A549 (cell line): ENCODE results near the gene BCAP31. TPM values are rescaled to one million over a fixed set of nuclear protein-coding genes. Genes with fewer than 3 reads are reported as not detected.

ENCODE experiments used
- ATAC-seq, 2 experiments: fragments of 200-7000 bp in 1 of 2; fragments of >200 bp in 1 of 2; cut with Nextera tagmentation in 1 of 2; cut with Tn5 transposase in 1 of 2; 3 replicates each; pipeline versions ENCODE4 v1.8.0 to v1.9.1; 2018 to 2020; ENCODE audit warnings: mild to moderate bottlenecking in 1 of 2, moderate library complexity in 1 of 2
- CTCF ChIA-PET: fragments of 300-600 bp; sonication (Branson Sonifier 250); formaldehyde crosslinking; extraction: SDS; loops from one replicate; lab custom pipeline; 2021; ENCODE audit warnings: antibody characterized with exemption, inconsistent platforms; lab: Yijun Ruan, JAX
- POLR2A ChIA-PET: fragments of 350-600 bp; formaldehyde crosslinking; extraction: SDS; loops from one replicate; lab custom pipeline; 2021; ENCODE audit warnings: antibody characterized with exemption, inconsistent platforms; lab: Yijun Ruan, JAX
- DNase-seq, 2 experiments: peaks; one replicate each; pipeline versions ENCODE4 v3.0.0 to v3.0.0-alpha.2; 2011 to 2016; ENCODE audit warnings: low read depth in 1 of 2, low spot score in 1 of 2
- FAIRE-seq: peaks from 2 replicates; lab custom pipeline; 2011; peaks lifted over from hg19 to GRCh38; lab: Jason Lieb, UNC
- H3K27ac ChIP-seq, 2 experiments: fragments of >200 bp; sonication (Bioruptor Twin); formaldehyde crosslinking; 3 replicates each; pipeline ENCODE4 v1.5.1; 2016 to 2017
- H3K4me1 ChIP-seq: fragments of >200 bp; sonication (Bioruptor Twin); formaldehyde crosslinking; 3 replicates; pipeline ENCODE4 v1.6.1; 2016
- H3K4me2 ChIP-seq: fragments of >200 bp; sonication (Bioruptor Twin); formaldehyde crosslinking; 3 replicates; pipeline ENCODE4 v1.6.1; 2016
- H3K4me3 ChIP-seq: fragments of >200 bp; sonication (Bioruptor Twin); formaldehyde crosslinking; 3 replicates; pipeline ENCODE4 v1.5.1; 2016
- H3K9me3 ChIP-seq: fragments of >200 bp; sonication (Bioruptor Twin); formaldehyde crosslinking; 3 replicates; pipeline ENCODE4 v1.6.1; 2016
- BHLHE40 ChIP-seq: IDR thresholded peaks from 2 replicates; pipeline ENCODE4 v1.6.1; 2012; ENCODE audit warnings: low read depth, low read length, inconsistent platforms
- EHF ChIP-seq: fragments of 250-450 bp; sonication (Bioruptor Pico); IDR thresholded peaks from 2 replicates; pipeline ENCODE4 v1.5.0; 2020; ENCODE audit warnings: mild to moderate bottlenecking
- EP300 ChIP-seq, 2 experiments: fragments of >200 bp; sonication (Bioruptor Twin); formaldehyde crosslinking; IDR thresholded peaks; 2 replicates in 1 of 2; 3 replicates in 1 of 2; pipeline ENCODE4 v1.6.1; 2016 to 2017
- FOSB ChIP-seq: fragments of 250-450 bp; sonication (Bioruptor Pico); IDR thresholded peaks from 2 replicates; pipeline ENCODE4 v1.5.0; 2020; ENCODE audit warnings: mild to moderate bottlenecking, moderate library complexity
- FOXS1 ChIP-seq: fragments of 250-450 bp; sonication (Bioruptor Pico); IDR thresholded peaks from 2 replicates; pipeline ENCODE4 v1.5.0; 2020; ENCODE audit warnings: mild to moderate bottlenecking, moderate library complexity
- GATA3 ChIP-seq: IDR thresholded peaks from 2 replicates; pipeline ENCODE4 v1.6.1; 2012; ENCODE audit warnings: borderline replicate concordance
- HEYL ChIP-seq: fragments of 250-450 bp; sonication (Bioruptor Pico); IDR thresholded peaks from 2 replicates; pipeline ENCODE4 v1.8.0; 2021; ENCODE audit warnings: mild to moderate bottlenecking, moderate library complexity
- HOXA7 ChIP-seq: fragments of 250-450 bp; sonication (Bioruptor Pico); IDR thresholded peaks from 2 replicates; pipeline ENCODE4 v1.5.0; 2020; ENCODE audit warnings: mild to moderate bottlenecking, moderate library complexity
- HOXB5 ChIP-seq: fragments of 250-450 bp; sonication (Bioruptor Pico); IDR thresholded peaks from 2 replicates; pipeline ENCODE4 v1.5.0; 2020; ENCODE audit warnings: mild to moderate bottlenecking, moderate library complexity
- KDM5A ChIP-seq: fragments of 200-600 bp; sonication (generic); IDR thresholded peaks from 2 replicates; pipeline ENCODE4 v1.6.1; 2016; ENCODE audit warnings: antibody characterized with exemption, mild to moderate bottlenecking
- MAFK ChIP-seq: fragments of 450-650 bp; IDR thresholded peaks from 2 replicates; pipeline ENCODE4 v1.6.1; 2014; ENCODE audit not compliant: partially characterized antibody
- PHF8 ChIP-seq: fragments of 200-600 bp; sonication (generic); IDR thresholded peaks from 2 replicates; pipeline ENCODE4 v1.6.1; 2016; ENCODE audit warnings: low read depth, mild to moderate bottlenecking, antibody characterized with exemption, moderate library complexity, borderline replicate concordance
- POLR2AphosphoS2 ChIP-seq: conservative IDR thresholded peaks from 2 replicates; pipeline ENCODE4 v1.6.1; 2012; ENCODE audit warnings: low read length, improper control_type of control experiment, inconsistent platforms
- RAD21 ChIP-seq, 2 experiments: fragments of >200 bp in 1 of 2; sonication (Bioruptor Twin) in 1 of 2; formaldehyde crosslinking in 1 of 2; IDR thresholded peaks in 1 of 2; conservative IDR thresholded peaks in 1 of 2; 2 replicates in 1 of 2; 3 replicates in 1 of 2; pipeline ENCODE4 v1.6.1; 2012 to 2018; ENCODE audit warnings: inconsistent platforms in 1 of 2
- RFX5 ChIP-seq: fragments of 450-650 bp; IDR thresholded peaks from 2 replicates; pipeline ENCODE4 v1.7.1; 2014; ENCODE audit warnings: antibody characterized with exemption, mild to moderate bottlenecking, moderate library complexity
- RNF2 ChIP-seq: fragments of 200-600 bp; sonication (generic); IDR thresholded peaks from 2 replicates; pipeline ENCODE4 v1.6.1; 2016; ENCODE audit warnings: low read depth, mild to moderate bottlenecking, antibody characterized with exemption, moderate library complexity, borderline replicate concordance
- SMC3 ChIP-seq: fragments of >200 bp; sonication (Bioruptor Twin); formaldehyde crosslinking; IDR thresholded peaks from 3 replicates; pipeline ENCODE4 v1.6.1; 2018; ENCODE audit warnings: inconsistent platforms
- SREBF2 ChIP-seq: fragments of 450-650 bp; IDR thresholded peaks from 2 replicates; pipeline ENCODE4 v1.6.1; 2014; ENCODE audit warnings: mild to moderate bottlenecking, moderate library complexity
- TP53 ChIP-seq: fragments of 250-450 bp; sonication (Bioruptor Pico); IDR thresholded peaks from 2 replicates; pipeline ENCODE4 v1.5.0; 2021; ENCODE audit warnings: mild to moderate bottlenecking, moderate library complexity
- ZC3H11A ChIP-seq: fragments of 450-650 bp; IDR thresholded peaks from 2 replicates; pipeline ENCODE4 v1.6.1; 2014; ENCODE audit warnings: antibody characterized with exemption, mild to moderate bottlenecking
- WGBS: methylation state at CpG from one replicate; pipeline ENCODE4 v1.1.6; 2017; ENCODE audit errors: missing lambda C conversion rate; 5-methylcytosine and 5-hydroxymethylcytosine counted together
- polyA plus RNA-seq, 4 experiments: library from polyadenylated mRNA; depleted of rRNA in 3 of 4; stranded (reverse); fragments of >200 nt; fragmentation: RNase III in 1 of 4; extraction: RNeasy Plus Mini Kit Qiagen cat#74134 plus additional on column Dnase treatment in 1 of 4; gene quantifications; 2 replicates in 3 of 4; 3 replicates in 1 of 4; pipeline ENCODE4 v1.2.3, GENCODE V29; 2011 to 2017
- TF ChIP-seq, protein P1 (sequence below): fragments of 150-350 bp; IDR thresholded peaks from 2 replicates; pipeline ENCODE4 v1.6.1; 2014; ENCODE audit warnings: low read depth, mild to moderate bottlenecking, low read length
- TF ChIP-seq, protein P2 (sequence below): IDR thresholded peaks from 2 replicates; pipeline ENCODE4 v1.6.1; 2012; ENCODE audit warnings: low read depth, borderline replicate concordance
- TF ChIP-seq, protein P3 (sequence below): fragments of 250-450 bp; sonication (Bioruptor Pico); IDR thresholded peaks from 2 replicates; pipeline ENCODE4 v1.5.0; 2021; ENCODE audit warnings: mild to moderate bottlenecking, moderate library complexity, borderline replicate concordance
- TF ChIP-seq, protein P4 (sequence below): IDR thresholded peaks from 2 replicates; pipeline ENCODE4 v1.6.1; 2012
- TF ChIP-seq, protein P5 (sequence below): fragments of >200 bp; sonication (Bioruptor Twin); formaldehyde crosslinking; IDR thresholded peaks from 3 replicates; pipeline ENCODE4 v1.5.1; 2016
- TF ChIP-seq, protein P6 (sequence below): IDR thresholded peaks from 2 replicates; pipeline ENCODE4 v1.6.1; 2012

Gene BCAP31
- polyA plus RNA-seq, 2 of the 4 experiments (the other 2 are of a cell fraction), result 217 to 349 TPM

DNA sequence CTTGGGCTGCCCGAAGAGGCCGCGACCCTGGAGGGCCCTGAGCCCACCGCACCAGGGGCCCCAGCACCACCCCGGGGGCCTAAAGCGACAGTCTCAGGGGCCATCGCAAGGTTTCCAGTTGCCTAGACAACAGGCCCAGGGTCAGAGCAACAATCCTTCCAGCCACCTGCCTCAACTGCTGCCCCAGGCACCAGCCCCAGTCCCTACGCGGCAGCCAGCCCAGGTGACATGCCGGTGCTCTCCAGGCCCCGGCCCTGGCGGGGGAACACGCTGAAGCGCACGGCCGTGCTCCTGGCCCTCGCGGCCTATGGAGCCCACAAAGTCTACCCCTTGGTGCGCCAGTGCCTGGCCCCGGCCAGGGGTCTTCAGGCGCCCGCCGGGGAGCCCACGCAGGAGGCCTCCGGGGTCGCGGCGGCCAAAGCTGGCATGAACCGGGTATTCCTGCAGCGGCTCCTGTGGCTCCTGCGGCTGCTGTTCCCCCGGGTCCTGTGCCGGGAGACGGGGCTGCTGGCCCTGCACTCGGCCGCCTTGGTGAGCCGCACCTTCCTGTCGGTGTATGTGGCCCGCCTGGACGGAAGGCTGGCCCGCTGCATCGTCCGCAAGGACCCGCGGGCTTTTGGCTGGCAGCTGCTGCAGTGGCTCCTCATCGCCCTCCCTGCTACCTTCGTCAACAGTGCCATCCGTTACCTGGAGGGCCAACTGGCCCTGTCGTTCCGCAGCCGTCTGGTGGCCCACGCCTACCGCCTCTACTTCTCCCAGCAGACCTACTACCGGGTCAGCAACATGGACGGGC, 1.0 kb upstream of the BCAP31 start:
- ChIA-PET CTCF (no interaction called here), POLR2A (no interaction called here)
- DNase-seq (no peak), FAIRE-seq (no peak), ATAC-seq (peak in 1 of 2 experiments; percentile 0; a peak in 2 of 6 replicates)
- Histone ChIP-seq H3K4me2 (peak overlapping the region; percentile 86), H3K4me1 (peaks cover 25% of the 10 kb centered on the region), H3K27ac (peak overlapping the region; percentile 97), H3K4me3 (peak overlapping the region; percentile 93), H3K9me3 (no peaks in the 10 kb centered on the region)
- TF ChIP-seq FOXS1 (CRISPR knock-in tag) (no peak), RFX5 (no peak), KDM5A (no peak), MAFK (no peak), FOSB (CRISPR knock-in tag) (no peak), GATA3 (no peak), RAD21 (conservative IDR thresholded peaks at IDR 0.05 in 1 of 2, IDR thresholded peaks at IDR 0.05 in 1 of 2) (no peak), HEYL (CRISPR knock-in tag) (no peak), SREBF2 (no peak), EHF (no peak), POLR2AphosphoS2 (no peak), EP300 (IDR thresholded peaks at IDR 0.05) (no peak), RNF2 (no peak)
- TF ChIP-seq, protein P1, sequence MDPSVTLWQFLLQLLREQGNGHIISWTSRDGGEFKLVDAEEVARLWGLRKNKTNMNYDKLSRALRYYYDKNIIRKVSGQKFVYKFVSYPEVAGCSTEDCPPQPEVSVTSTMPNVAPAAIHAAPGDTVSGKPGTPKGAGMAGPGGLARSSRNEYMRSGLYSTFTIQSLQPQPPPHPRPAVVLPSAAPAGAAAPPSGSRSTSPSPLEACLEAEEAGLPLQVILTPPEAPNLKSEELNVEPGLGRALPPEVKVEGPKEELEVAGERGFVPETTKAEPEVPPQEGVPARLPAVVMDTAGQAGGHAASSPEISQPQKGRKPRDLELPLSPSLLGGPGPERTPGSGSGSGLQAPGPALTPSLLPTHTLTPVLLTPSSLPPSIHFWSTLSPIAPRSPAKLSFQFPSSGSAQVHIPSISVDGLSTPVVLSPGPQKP, result no peak
- TF ChIP-seq, protein P2, sequence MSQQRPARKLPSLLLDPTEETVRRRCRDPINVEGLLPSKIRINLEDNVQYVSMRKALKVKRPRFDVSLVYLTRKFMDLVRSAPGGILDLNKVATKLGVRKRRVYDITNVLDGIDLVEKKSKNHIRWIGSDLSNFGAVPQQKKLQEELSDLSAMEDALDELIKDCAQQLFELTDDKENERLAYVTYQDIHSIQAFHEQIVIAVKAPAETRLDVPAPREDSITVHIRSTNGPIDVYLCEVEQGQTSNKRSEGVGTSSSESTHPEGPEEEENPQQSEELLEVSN, result no peak
- 95% methylated on average over 15 of the region's 55 CpGs for WGBS

DNA sequence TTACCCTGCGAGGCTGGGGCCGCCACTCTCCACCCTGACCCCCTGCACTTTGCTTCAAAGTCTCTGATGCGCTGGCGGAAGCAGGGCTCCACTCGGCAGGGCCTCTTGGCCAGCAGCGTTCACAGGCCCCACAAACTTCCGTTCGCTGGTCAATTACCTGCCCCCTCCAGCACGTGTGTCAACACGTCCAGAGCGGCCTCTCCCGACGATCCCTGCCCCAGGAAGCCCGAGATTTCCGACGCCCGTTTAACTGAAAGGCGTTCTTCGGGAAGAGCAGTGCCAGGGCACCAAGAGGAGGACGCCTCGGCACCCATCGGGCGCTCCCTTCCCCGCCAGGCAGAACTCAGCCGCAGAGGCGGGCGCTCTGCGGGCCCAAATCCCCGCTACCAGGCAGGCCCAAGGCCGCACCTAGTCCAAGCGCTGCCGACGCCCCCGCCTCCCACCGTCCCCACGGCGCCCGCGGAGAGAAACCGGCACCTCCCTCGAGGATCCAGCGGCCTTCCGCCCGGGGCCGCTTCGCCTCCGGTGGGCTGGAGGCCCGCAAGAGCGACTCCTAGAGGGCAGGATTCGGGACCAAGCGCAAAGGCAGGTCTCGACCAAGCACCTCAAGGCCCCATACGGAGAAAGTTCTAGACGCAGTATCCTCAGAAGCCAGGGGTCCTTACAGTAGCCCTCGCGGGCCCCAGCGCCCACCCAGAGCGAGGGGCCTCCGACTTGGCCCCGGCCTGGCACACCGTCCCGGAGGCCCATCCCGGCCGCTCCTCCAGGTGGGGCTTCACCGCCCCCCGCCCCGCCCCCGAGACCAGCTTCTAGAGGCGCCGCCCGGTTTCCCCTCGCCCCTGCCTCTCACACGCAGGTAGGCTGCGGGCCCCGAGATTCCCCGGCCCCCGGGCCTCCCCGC, 586 bp downstream of the BCAP31 start:
- ChIA-PET POLR2A (interaction anchor here (0.6 kb wide), 2 partner anchors 11 to 202 kb away, joined by 3 read pairs; no protein-coding TSS in a partner anchor), CTCF (interaction anchor here (0.7 to 1.6 kb wide), 3 partner anchors 10 to 88 kb away, joined by 3 to 4 read pairs (median 3); no protein-coding TSS in a partner anchor)
- Histone ChIP-seq H3K4me3 (peak overlapping the region; percentile 93), H3K4me1 (peaks cover 25% of the 10 kb centered on the region), H3K4me2 (peak overlapping the region; percentile 90), H3K9me3 (no peaks in the 10 kb centered on the region), H3K27ac (peak overlapping the region; percentile 97)
- no peak for TF ChIP-seq SMC3
- TF ChIP-seq, protein P3, sequence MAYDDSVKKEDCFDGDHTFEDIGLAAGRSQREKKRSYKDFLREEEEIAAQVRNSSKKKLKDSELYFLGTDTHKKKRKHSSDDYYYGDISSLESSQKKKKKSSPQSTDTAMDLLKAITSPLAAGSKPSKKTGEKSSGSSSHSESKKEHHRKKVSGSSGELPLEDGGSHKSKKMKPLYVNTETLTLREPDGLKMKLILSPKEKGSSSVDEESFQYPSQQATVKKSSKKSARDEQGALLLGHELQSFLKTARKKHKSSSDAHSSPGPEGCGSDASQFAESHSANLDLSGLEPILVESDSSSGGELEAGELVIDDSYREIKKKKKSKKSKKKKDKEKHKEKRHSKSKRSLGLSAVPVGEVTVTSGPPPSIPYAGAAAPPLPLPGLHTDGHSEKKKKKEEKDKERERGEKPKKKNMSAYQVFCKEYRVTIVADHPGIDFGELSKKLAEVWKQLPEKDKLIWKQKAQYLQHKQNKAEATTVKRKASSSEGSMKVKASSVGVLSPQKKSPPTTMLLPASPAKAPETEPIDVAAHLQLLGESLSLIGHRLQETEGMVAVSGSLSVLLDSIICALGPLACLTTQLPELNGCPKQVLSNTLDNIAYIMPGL, result peak; percentile 56; the same call in 1 of the 2 replicates
- TF ChIP-seq, protein P4, sequence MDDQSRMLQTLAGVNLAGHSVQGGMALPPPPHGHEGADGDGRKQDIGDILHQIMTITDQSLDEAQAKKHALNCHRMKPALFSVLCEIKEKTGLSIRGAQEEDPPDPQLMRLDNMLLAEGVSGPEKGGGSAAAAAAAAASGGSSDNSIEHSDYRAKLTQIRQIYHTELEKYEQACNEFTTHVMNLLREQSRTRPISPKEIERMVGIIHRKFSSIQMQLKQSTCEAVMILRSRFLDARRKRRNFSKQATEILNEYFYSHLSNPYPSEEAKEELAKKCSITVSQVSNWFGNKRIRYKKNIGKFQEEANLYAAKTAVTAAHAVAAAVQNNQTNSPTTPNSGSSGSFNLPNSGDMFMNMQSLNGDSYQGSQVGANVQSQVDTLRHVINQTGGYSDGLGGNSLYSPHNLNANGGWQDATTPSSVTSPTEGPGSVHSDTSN, result no peak
- TF ChIP-seq FOSB (CRISPR knock-in tag), result no peak
- TF ChIP-seq EP300 (IDR thresholded peaks at IDR 0.05), result no peak
- TF ChIP-seq PHF8, result peak; percentile 61
- TF ChIP-seq, protein P5, sequence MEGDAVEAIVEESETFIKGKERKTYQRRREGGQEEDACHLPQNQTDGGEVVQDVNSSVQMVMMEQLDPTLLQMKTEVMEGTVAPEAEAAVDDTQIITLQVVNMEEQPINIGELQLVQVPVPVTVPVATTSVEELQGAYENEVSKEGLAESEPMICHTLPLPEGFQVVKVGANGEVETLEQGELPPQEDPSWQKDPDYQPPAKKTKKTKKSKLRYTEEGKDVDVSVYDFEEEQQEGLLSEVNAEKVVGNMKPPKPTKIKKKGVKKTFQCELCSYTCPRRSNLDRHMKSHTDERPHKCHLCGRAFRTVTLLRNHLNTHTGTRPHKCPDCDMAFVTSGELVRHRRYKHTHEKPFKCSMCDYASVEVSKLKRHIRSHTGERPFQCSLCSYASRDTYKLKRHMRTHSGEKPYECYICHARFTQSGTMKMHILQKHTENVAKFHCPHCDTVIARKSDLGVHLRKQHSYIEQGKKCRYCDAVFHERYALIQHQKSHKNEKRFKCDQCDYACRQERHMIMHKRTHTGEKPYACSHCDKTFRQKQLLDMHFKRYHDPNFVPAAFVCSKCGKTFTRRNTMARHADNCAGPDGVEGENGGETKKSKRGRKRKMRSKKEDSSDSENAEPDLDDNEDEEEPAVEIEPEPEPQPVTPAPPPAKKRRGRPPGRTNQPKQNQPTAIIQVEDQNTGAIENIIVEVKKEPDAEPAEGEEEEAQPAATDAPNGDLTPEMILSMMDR, result peak; percentile 55
- TF ChIP-seq POLR2AphosphoS2, result no peak
- no peak for TF ChIP-seq TP53 (CRISPR knock-in tag)
- no peak for TF ChIP-seq HOXA7 (CRISPR knock-in tag)
- TF ChIP-seq, protein P6, sequence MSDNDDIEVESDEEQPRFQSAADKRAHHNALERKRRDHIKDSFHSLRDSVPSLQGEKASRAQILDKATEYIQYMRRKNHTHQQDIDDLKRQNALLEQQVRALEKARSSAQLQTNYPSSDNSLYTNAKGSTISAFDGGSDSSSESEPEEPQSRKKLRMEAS, result peak; percentile 68
- 0 out of 2 replicates have a peak, but pooled peaks have one; percentile 8 for TF ChIP-seq BHLHE40
- no peak for TF ChIP-seq EHF
- TF ChIP-seq HOXB5 (CRISPR knock-in tag), result no peak
- TF ChIP-seq ZC3H11A, result no peak
- 0% methylated on average over 13 of the region's 78 CpGs for WGBS
- peak; percentile 70 to 84 for ATAC-seq
- FAIRE-seq, result no peak
- DNase-seq, result peak; percentile 66 to 73
